ENCODE results near the gene SOX13.

SOX13 gene

GRCh38 chr1:204155881-204156280, 83.0 kb downstream of the SOX13 start:
- DNase-seq: no peak

DNA sequence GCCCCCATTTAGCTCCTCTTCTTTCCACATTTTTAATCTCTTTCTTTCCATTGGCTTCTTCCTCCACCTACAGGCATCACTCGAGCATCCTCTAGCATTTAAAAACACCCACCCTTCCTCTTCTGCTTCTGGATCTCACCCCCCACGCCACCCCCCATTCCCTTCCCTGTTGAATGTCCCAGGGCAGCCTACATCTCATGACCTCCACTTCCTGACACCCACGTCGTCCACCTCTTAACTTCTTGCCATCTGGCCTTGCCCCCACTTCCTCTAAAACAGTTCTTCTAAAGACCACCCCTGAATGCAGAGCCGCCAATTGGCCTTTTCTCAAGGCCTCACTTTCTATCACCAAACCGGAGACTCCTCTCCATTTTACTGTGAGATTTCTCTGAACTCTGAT, 85.0 kb downstream of the SOX13 start:
- no peak for DNase-seq

GRCh38 chr1:204161609-204162493, 88.9 kb downstream of the SOX13 start:
- DNase-seq: no peak

GRCh38 chr1:204162494-204163074, 89.7 kb downstream of the SOX13 start:
- DNase-seq: peak; percentile 71

DNA sequence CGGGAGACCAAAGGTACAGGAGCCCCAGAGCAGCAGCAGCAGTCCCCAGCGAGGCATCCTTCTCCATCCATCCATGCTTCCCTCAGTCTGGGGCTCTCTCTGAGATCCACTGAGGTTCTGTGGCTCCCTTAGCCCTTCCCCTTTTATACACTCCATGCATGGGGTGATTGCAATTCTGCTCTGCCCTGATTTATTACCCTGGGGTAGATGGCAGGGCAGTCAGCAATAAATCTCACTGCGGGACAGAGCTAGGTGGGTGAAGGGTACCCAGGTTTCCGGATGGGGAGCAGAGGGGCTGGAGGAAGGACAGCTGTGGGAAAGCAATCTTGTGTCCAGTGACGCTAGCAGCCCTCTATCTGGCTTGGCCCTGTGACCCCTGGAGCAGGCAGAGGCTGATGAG, 93.3 kb downstream of the SOX13 start, which contains the start of gene REN:
TSS of gene REN (minus strand) at position 119 of the 400 bp plus-strand sequence. CDS start at position 75, 44 bp downstream.
- DNase-seq: no peak

DNA sequence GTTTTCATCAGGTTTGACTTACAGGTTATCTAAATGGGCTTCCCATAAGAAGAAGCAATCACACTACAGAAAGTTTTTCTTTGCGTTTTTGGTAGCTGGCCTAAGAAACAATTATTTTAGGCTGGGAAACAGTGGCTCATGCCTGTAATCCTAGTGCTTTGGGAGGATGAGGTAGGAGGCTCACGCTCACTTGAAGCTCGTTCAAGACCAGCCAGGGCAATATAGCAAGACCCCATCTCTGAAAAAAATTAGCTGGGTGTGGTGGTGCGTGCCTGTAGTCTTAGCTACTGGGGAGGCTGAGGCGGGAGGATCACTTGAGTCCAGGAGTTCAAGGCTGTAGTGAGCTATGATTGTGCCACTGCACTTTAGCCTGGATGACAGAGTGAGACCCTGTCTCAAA, 94.8 kb downstream of the SOX13 start:
- DNase-seq: no peak

DNA sequence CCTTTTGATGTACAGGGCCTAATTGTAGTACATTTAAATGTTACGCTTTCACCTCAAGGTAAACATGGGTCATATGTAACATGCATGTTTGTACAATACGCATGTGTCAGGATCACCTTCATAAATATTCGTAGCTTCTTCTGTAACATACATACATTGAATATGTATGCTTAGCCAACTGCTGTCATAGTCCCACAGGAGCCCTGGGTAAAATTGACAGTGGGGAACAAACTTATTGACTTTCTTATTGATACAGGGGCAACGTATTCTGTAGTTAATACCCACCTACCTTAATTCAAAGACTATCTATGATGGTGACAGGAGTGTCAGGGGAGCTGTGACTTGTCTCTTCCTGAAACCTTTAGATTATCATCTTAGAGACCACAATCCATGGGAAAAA, 96.9 kb downstream of the SOX13 start:
- no peak for DNase-seq

GRCh38 chr1:204170494-204171155, 97.7 kb downstream of the SOX13 start:
- DNase-seq: no peak

DNA sequence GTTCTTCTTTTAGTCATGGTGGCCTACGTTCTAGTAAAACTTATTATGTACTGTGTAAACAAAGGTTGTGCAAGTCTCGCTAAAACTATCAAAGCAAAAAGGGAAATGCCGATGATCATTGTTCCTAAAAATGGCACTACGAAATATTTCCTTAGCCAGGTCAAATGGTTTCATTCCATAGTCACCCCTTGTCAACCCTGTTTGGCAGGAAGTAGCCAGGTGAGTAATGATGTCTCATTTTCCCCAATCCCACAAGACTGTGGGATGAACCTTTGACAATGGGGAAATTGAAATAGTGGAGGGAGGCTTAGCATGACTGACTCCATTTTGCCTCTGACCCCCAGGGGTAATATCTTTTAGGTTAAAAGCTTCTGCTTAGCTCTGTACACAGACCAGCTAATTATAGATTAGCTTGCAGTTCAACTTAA, 98.8 kb downstream of the SOX13 start:
- no peak for DNase-seq

- DNase-seq: no peak
Measured at GRCh38 chr1:204172404-204173029, 99.6 kb downstream of the SOX13 start.

- no peak for DNase-seq
Measured at GRCh38 chr1:204174958-204175357, 102.0 kb downstream of the SOX13 start.

DNA sequence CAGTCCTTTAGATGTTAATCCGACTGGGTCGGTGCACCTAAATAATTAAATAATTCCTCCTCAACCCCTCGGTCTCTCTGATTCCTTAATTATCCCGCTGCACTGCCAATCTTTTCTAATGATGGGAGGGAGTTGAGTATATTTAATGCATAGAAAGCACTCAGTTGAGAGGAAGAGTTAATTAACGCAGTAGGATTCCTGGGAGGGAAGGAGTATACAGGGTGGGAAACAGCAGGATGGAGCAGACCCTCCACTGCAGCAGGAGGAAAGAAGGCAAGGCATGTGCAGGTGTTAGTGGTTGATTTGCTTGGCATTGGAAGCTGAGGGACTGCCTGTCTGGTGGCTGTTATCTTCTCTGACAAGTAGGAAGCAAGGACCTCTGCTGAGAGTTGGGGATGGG, 103.1 kb downstream of the SOX13 start:
- DNase-seq: no peak

- no peak for DNase-seq
Measured at GRCh38 chr1:204177133-204177532, 104.2 kb downstream of the SOX13 start.
